IPS DF 6.9 (cell line): Measurements from ENCODE around the gene CYP26C1.

ENCODE experiments used
- DNase-seq: peaks from one replicate; pipeline ENCODE4 v3.0.0-alpha.2; 2013; ENCODE audit warnings: low read depth, low spot score
- H3K27ac ChIP-seq: one replicate; pipeline ENCODE4 v1.5.1; 2013; ENCODE audit warnings: low read length, control low read depth
- H3K27me3 ChIP-seq: 2 replicates; pipeline ENCODE4 v1.6.1; 2013; ENCODE audit warnings: mild to moderate bottlenecking, low read length; ENCODE audit not compliant: control insufficient read depth, insufficient read depth
- H3K36me3 ChIP-seq: 2 replicates; pipeline ENCODE4 v1.6.1; 2013; ENCODE audit warnings: low read length; ENCODE audit not compliant: control insufficient read depth, insufficient read depth
- H3K4me1 ChIP-seq: 2 replicates; pipeline ENCODE4 v1.6.1; 2013; ENCODE audit warnings: low read length; ENCODE audit not compliant: control insufficient read depth, insufficient read depth
- H3K4me3 ChIP-seq: 2 replicates; pipeline ENCODE4 v1.5.1; 2013; ENCODE audit warnings: mild to moderate bottlenecking, low read length
- H3K9me3 ChIP-seq: 2 replicates; pipeline ENCODE4 v1.6.1; 2013; ENCODE audit warnings: low read length, inconsistent platforms; ENCODE audit not compliant: control insufficient read depth, insufficient read depth
- WGBS: extraction: QIAGEN DNeasy Blood & Tissue Kit; methylation state at CpG from one replicate; pipeline ENCODE4 v1.1.7; 2013; ENCODE audit warnings: mixed read lengths, missing lambda C conversion rate; ENCODE audit not compliant: insufficient read length, insufficient coverage; 5-methylcytosine and 5-hydroxymethylcytosine counted together

Gene CYP26C1

DNA sequence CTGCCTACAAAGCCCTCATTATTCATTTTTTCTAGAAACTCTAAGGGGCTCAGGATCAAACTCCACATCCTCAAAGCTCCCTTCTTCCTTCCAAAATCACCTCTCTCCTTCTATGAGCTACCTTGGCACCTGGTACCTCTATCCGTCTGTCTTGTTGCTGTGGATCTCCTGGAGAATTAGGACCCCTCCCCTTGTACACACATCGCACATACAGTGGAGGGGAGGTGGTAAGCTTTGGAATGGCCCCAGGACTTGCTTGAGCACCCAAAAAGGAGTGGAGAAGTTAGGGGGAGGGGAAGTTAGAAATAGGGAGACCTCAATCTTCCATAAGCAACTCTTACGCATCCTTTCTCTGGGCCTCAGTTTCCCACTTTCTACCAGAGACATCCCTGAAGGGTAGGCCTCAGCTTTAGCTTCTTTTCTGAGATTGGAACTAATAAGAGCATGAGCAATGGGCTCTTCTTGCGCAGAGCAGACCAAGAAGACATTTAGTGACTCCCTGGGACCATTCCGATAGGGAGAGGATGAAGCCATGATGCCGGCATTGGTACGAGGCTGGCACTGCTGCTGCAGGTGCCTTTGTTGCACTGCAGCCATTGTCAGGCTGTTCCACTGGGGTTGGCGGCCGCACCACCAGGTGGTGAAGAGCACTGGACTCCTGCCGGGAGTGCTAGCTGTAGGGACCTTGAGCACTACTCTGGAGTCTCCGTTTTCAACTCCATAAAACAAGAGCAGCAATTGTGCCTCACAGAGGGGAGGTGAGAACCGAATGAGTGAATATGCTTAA, 4.5 kb downstream of the CYP26C1 start:
- no peak overlapping the region; the same call in 1 of the 2 replicates for H3K4me3 ChIP-seq
- H3K27ac ChIP-seq, result no peak overlapping the region
- peaks cover 14% of the 10 kb centered on the region for H3K4me1 ChIP-seq
- peaks cover 98% of the 10 kb centered on the region for H3K27me3 ChIP-seq
- peaks cover 2% of the 10 kb centered on the region; the same call in 1 of the 2 replicates for H3K36me3 ChIP-seq
- no peaks in the 10 kb centered on the region for H3K9me3 ChIP-seq
- WGBS, result no CpG with 5 or more reads among the region's 12 CpGs
- no peak for DNase-seq

DNA sequence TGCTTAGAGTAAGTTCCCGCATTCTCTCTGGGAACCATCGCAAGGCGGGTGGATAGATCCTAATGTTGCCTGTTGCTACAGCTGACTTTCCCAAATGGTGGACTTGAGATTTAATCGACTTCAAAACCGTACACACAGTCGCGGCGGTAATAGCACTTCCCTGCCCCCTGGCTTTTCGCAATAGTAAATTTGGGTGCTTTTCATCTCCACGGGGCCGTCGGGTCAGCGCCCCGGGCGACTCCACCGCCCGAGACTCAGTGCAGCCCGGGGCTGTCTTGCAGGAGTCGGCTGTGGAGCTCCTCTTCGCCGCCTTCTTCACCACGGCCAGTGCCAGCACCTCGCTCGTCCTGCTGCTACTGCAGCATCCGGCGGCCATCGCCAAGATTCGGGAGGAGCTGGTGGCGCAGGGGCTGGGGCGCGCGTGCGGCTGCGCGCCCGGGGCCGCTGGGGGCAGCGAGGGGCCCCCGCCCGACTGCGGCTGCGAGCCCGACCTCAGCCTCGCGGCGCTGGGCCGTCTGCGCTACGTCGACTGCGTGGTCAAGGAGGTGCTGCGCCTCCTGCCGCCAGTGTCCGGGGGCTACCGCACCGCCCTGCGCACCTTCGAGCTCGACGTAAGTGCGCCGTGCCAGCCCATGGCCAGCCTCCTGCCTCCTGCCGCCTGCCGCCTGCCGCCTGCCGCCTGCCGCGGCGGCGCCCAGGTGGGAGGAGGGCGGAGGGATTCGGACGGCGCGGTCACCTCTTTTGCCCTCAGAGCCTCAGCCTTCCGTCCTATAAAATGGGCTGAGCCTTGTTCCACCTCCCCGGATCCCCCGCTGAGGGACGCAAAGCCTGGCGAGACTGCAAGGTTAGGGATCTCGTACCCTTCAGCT, 5.3 kb downstream of the CYP26C1 start:
- H3K9me3 ChIP-seq, result no peaks in the 10 kb centered on the region
- peaks cover 2% of the 10 kb centered on the region; the same call in 1 of the 2 replicates for H3K36me3 ChIP-seq
- DNase-seq, result no peak
- H3K27me3 ChIP-seq, result peaks cover 98% of the 10 kb centered on the region
- peaks cover 11% of the 10 kb centered on the region for H3K4me1 ChIP-seq
- WGBS, result no CpG with 5 or more reads among the region's 81 CpGs
- H3K4me3 ChIP-seq, result peak overlapping the region; percentile 18; the same call in 1 of the 2 replicates
- H3K27ac ChIP-seq, result no peak overlapping the region

DNA sequence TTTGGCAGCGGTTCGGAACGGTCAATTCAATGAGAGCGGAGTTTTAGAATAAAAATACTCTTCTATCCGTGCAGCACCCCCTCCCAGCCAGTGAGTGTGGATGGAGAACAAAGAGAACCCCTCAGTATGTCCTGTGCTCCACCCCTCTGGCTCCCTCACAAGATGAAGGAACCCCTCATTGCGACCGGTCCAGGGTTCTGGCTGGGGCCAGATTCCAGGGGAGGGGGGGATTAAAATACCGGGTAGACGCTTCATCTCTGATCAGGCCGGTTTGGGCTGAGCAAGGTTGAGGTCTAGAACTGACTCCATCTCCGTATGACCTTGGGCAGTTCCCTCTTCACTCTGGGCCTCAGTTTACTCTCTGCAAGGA, 5.9 kb downstream of the CYP26C1 start:
- Histone ChIP-seq H3K4me1 (peaks cover 11% of the 10 kb centered on the region), H3K36me3 (peaks cover 2% of the 10 kb centered on the region; the same call in 1 of the 2 replicates), H3K27ac (no peak overlapping the region), H3K27me3 (peaks cover 97% of the 10 kb centered on the region), H3K4me3 (no peak overlapping the region), H3K9me3 (no peaks in the 10 kb centered on the region)
- whole genome bisulfite sequencing, result no CpG with 5 or more reads among the region's 11 CpGs
- no peak for DNase-seq

DNA sequence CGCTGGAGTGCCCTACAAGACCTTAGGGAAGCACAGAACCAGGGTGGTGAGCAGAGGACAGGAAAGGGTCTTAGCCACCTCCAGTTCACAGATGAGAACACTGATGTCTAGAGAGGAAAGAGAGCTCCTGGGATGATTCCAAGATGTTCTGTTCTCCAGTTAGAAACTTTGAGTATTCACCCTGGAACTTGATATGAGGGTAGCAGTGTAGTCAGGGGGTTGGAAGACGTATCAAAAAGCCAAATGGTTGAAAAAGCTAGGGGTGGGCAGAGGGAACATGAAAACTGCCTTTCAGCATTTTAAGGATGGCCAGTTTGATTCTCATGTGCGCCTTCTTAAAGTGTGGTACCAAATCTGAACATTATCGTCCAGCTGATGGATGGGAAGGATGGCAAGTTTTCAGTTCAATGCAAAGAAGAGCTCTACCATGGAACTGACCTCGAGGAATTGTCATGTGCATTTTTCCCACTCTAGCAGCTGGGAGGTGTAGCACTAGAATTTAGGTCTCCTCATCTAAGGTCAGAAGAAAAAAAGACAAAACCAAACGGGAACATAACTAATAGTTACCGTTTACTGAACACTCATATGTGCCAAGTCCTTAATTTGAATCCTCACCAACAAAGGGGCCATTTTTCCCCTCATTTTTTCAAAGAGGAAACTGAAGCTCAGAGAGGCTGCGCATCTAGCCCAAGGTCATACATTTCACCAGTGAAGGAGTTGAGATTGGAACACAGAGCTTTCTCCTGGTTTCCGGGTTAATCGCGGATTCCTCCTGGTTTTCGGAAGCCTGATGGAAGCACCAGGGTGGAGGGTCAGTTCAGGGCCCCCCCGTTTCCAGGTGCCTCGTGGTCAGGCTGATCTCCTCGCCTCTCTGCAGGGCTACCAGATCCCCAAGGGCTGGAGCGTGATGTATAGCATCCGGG, 7.1 kb downstream of the CYP26C1 start:
- Histone ChIP-seq H3K4me3 (no peak overlapping the region), H3K36me3 (no peaks in the 10 kb centered on the region), H3K27ac (no peak overlapping the region), H3K9me3 (no peaks in the 10 kb centered on the region), H3K4me1 (peaks cover 9% of the 10 kb centered on the region), H3K27me3 (peaks cover 97% of the 10 kb centered on the region)
- DNase-seq, result no peak
- no CpG with 5 or more reads among the region's 17 CpGs for WGBS

DNA sequence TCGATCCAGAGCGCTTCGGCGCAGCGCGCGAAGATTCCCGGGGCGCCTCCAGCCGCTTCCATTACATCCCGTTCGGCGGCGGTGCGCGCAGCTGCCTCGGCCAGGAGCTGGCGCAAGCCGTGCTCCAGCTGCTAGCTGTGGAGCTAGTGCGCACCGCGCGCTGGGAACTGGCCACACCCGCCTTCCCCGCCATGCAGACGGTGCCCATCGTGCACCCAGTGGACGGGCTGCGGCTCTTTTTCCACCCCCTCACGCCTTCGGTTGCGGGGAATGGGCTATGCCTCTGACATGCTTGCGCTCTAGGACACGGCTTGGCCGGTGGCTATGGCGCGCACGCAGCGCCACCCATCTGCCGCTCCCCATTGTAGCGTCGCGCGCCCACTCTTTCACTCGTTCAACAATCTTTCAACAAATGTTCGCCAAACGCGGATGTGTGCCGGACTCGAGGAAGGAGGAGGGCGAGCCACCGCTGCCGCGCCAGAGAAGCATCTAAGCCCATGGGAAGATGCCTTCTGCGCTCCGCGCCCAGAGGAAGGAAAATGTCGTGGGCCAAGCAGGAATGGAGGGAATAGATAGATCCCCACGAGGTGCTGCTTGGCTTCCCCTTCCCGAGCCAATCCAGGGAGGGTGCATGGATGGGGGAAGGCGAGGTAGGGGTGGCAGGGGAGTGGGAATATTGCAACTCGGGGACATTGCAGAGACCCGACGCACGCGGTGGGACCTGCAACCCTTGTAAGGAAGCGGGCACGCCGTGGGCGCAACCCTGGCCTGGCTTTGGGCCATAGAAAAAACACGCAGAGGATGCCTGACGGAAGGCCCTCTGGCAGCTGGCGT, 8.0 kb downstream of the CYP26C1 start:
- H3K36me3 ChIP-seq, result no peaks in the 10 kb centered on the region
- WGBS, result no CpG with 5 or more reads among the region's 73 CpGs
- H3K27me3 ChIP-seq, result peaks cover 94% of the 10 kb centered on the region
- H3K4me1 ChIP-seq, result peaks cover 13% of the 10 kb centered on the region
- peak overlapping the region; percentile 15; the same call in 1 of the 2 replicates for H3K4me3 ChIP-seq
- no peaks in the 10 kb centered on the region for H3K9me3 ChIP-seq
- DNase-seq, result no peak
- no peak overlapping the region for H3K27ac ChIP-seq

DNA sequence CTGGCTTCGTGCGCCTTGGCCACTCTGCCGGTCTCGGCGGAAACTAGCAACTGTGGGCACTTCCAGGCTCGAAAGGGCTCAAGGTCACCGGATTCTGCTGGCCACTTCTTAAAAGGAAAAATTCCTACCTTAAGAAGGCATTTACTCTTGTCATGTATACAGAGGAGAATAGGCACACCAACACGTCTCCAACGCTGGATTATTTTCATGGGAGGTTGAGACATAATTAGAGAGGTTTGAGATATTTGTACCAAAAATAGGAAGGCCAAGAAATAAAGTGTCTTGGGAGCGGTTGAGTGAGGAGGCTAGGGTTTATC, 8.6 kb downstream of the CYP26C1 start:
- no CpG with 5 or more reads among the region's 10 CpGs for WGBS
- Histone ChIP-seq H3K36me3 (no peaks in the 10 kb centered on the region), H3K4me1 (peaks cover 13% of the 10 kb centered on the region), H3K4me3 (no peak overlapping the region), H3K9me3 (no peaks in the 10 kb centered on the region), H3K27me3 (peaks cover 92% of the 10 kb centered on the region), H3K27ac (no peak overlapping the region)
- no peak for DNase-seq

DNA sequence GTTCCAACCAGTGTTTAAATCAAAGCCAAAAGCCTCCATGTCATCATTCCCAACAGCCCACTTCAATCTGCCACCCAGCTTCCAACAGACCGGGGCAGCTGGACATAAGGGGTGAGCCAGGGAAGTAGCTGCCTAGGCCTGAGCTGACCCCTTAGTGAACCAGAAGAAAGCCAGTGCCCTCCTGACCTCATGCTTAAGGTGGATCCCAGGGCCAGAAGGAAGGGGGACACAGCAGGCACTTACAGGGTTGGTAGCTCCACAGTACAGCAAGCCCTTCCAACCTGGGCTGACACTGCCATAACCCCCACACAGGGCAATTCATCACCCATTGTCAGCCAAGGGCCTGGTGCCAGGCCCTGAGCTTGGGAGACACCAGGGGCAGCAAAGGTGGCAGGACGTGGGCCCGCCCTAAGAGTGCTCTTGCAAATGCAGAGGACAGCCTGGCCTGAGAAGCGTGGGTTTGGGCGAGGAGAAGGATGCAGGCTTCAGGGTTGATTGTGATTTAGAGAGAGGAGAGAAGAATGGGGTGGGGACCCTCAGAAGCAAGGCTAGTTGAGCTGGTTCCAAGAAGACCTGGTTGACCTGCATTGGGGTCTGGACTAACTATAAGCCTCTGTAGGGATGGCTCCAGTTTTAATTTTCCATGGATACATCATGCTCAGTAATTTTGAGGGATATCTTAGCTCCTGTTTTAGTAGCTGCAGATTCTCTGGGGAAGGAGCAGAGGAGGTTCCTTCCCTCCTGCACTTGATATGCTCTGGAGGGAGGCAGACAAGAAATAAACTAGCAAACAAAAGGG, 10.0 kb downstream of the CYP26C1 start:
- Histone ChIP-seq H3K4me3 (no peak overlapping the region), H3K27me3 (peaks cover 92% of the 10 kb centered on the region), H3K27ac (no peak overlapping the region), H3K4me1 (peaks cover 16% of the 10 kb centered on the region), H3K36me3 (no peaks in the 10 kb centered on the region), H3K9me3 (no peaks in the 10 kb centered on the region)
- DNase-seq, result no peak
- no CpG with 5 or more reads among the region's 5 CpGs for WGBS

DNA sequence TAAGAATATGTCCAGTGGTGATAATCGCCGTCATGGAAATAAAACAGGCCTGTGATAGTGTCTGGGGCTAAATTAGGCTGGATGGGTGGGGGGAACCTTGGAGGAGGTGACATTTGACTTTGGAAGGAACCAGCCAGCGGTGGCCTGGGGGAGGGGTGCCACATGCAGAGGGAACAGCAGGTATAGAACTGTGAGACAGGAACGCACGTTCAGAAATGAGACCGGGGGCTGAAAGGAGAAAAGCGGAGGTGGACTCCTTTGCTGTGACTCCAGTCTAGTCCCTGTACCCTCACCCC, 10.5 kb downstream of the CYP26C1 start:
- H3K27me3 ChIP-seq, result peaks cover 93% of the 10 kb centered on the region
- H3K4me1 ChIP-seq, result peaks cover 19% of the 10 kb centered on the region
- WGBS, result no CpG with 5 or more reads among the region's 7 CpGs

DNA sequence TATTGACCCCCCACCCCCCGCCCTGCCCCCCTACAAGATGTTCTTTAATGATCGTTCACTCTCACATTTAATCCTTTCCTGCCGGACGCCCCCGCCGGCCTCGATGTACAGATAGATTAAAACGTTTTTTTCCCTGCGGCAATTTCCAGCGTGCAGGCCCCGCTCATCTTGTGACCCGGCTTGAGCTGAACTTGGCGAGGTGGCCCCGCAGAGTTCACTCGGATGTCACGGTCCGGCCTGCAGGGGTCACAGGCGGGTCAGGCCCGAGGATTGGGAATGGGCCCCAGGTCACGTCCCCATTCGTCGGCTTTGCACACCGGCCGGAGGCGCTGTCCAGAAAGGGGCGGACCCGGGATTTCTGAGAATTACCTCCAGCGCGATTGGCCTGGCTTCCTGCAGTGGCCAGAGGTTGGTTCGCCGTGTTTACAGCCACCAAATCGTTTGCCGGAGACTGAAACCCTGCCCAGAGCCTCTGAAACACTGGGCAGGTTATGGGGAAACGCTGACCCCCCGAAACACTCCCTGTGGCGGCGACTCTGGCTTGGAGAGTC, 11.2 kb downstream of the CYP26C1 start:
- H3K4me3 ChIP-seq, result peak overlapping the region; percentile 8; the same call in 1 of the 2 replicates
- no peak overlapping the region for H3K27ac ChIP-seq
- H3K36me3 ChIP-seq, result no peaks in the 10 kb centered on the region
- H3K27me3 ChIP-seq, result peaks cover 90% of the 10 kb centered on the region
- no peaks in the 10 kb centered on the region for H3K9me3 ChIP-seq
- DNase-seq, result no peak
- no CpG with 5 or more reads among the region's 37 CpGs for WGBS
- H3K4me1 ChIP-seq, result peaks cover 19% of the 10 kb centered on the region

More for the DNA sequence above, 10.5 kb downstream of the CYP26C1 start:
- no peaks in the 10 kb centered on the region for H3K36me3 ChIP-seq
- no peak overlapping the region for H3K27ac ChIP-seq
- H3K4me3 ChIP-seq, result no peak overlapping the region
- no peaks in the 10 kb centered on the region for H3K9me3 ChIP-seq
- no peak for DNase-seq
